Measurements from ENCODE around the gene CCDC144A.
A peak's percentile ranks its signal among the peaks of the same experiment; 100 is the strongest.

Gene CCDC144A

DNA sequence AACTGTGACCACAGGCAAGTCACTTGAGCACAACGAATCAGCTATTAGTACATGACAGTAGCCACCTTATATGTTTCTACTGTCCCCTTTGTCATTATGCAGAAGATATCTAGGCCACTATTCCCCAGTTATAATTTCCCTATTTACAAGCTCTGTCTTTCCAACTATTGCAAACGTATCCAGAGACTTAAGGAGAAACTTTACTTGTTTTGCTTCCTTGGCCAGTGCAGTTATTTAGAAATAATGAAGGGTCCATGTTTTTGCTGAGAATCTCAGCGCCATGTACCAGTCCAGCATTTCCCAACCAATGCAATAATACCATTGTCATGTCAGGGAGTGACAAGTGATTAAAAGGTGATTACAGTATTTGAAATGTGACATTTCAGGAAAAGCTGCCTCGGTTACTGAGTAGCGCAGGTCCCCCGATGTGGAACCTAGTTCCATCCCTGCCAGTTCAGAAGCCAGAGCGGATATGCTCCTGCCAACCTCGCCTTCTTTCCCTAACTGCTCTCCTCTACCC, 37.1 kb upstream of the CCDC144A start:
- no peaks in the 10 kb centered on the region for H3K36me3 ChIP-seq (ENCODE audit: insufficient read depth, low read length)
- H3K4me3 ChIP-seq (ENCODE audit: low read depth, low read length, poor library complexity, severe bottlenecking) = peak overlapping the region; percentile 76
- peak overlapping the region; percentile 77 for H3K9ac ChIP-seq (ENCODE audit: low read length)
- no peaks in the 10 kb centered on the region for H3K79me2 ChIP-seq (ENCODE audit: insufficient read depth, low read length)
- no peaks in the 10 kb centered on the region for H4K20me1 ChIP-seq (ENCODE audit: insufficient read depth, low read length)
- H2AFZ ChIP-seq (ENCODE audit: low read length) = no peak overlapping the region
- TF ChIP-seq EZH2 (IDR thresholded peaks at IDR 0.05; ENCODE audit: borderline replicate concordance, low read length) = no peak
- TF ChIP-seq, protein P1, sequence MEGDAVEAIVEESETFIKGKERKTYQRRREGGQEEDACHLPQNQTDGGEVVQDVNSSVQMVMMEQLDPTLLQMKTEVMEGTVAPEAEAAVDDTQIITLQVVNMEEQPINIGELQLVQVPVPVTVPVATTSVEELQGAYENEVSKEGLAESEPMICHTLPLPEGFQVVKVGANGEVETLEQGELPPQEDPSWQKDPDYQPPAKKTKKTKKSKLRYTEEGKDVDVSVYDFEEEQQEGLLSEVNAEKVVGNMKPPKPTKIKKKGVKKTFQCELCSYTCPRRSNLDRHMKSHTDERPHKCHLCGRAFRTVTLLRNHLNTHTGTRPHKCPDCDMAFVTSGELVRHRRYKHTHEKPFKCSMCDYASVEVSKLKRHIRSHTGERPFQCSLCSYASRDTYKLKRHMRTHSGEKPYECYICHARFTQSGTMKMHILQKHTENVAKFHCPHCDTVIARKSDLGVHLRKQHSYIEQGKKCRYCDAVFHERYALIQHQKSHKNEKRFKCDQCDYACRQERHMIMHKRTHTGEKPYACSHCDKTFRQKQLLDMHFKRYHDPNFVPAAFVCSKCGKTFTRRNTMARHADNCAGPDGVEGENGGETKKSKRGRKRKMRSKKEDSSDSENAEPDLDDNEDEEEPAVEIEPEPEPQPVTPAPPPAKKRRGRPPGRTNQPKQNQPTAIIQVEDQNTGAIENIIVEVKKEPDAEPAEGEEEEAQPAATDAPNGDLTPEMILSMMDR (IDR thresholded peaks at IDR 0.05; ENCODE audit: low read length) = no peak
- peak overlapping the region; percentile 78 for H3K4me2 ChIP-seq (ENCODE audit: low read length)
- H3K9me3 ChIP-seq (ENCODE audit: low read length) = peaks cover 2% of the 10 kb centered on the region; the same call in 1 of the 2 replicates
- no peaks in the 10 kb centered on the region for H3F3A ChIP-seq (ENCODE audit: insufficient read depth, low read length)
- no peak overlapping the region for H3K27ac ChIP-seq (ENCODE audit: low read depth, low read length, poor library complexity, severe bottlenecking)
- H3K27me3 ChIP-seq (ENCODE audit: insufficient read depth, low read length) = no peaks in the 10 kb centered on the region
- H3K4me1 ChIP-seq (ENCODE audit: insufficient read depth, low read length, severe bottlenecking) = peaks cover 5% of the 10 kb centered on the region
- H3K9me2 ChIP-seq (ENCODE audit: low read depth, low read length) = no peaks in the 10 kb centered on the region

DNA sequence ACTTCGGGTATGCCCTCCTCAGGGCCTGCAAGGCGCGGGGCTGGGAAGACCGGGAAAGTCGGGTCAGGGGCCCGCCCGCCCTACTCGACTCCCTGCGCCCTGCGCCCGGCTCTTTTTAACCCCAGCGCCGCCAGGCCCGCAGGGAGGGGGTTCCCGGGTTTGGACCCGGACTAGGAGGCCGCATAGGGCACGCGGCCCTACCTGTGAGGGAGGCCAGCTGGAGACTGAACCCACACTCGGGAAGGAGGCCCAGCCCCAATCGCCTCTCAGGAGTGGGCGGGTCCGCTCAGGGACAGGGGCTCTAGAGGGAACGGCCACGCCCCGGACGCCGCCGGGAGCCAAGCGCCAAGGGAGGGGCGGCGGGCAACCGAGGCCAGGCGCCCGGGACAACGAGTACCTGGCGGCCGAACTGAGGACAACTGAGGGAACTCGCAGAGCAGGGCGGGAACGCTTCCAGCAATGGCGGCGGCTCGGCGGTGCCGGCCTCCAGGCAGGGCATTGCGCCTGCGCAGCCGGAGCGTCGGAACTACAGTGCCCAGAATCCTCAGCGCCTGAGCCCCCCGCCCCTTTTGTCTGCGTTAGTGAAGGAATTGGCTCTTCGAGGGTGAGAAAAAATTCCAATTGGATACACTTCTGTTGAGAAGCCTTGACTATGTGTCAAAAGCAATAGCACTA, 36.5 kb upstream of the CCDC144A start, which contains the start of gene ZNF624:
ZNF624 (minus strand) TSS at position 484 of the 675 bp plus-strand sequence.
- no peaks in the 10 kb centered on the region for H3K79me2 ChIP-seq (ENCODE audit: insufficient read depth, low read length)
- H2AFZ ChIP-seq (ENCODE audit: low read length) = no peak within 1 kb of the TSS
- peak within 1 kb of the TSS; percentile 78 for H3K4me2 ChIP-seq (ENCODE audit: low read length)
- no peaks in the 10 kb centered on the region for H3F3A ChIP-seq (ENCODE audit: insufficient read depth, low read length)
- H3K4me3 ChIP-seq (ENCODE audit: low read depth, low read length, poor library complexity, severe bottlenecking) = peak within 1 kb of the TSS; percentile 76
- peaks cover 5% of the 10 kb centered on the region for H3K4me1 ChIP-seq (ENCODE audit: insufficient read depth, low read length, severe bottlenecking)
- peaks cover 2% of the 10 kb centered on the region; the same call in 1 of the 2 replicates for H3K9me3 ChIP-seq (ENCODE audit: low read length)
- peak within 1 kb of the TSS; percentile 77 for H3K9ac ChIP-seq (ENCODE audit: low read length)
- no peak for TF ChIP-seq EZH2 (IDR thresholded peaks at IDR 0.05; ENCODE audit: borderline replicate concordance, low read length)
- TF ChIP-seq, protein P1 (IDR thresholded peaks at IDR 0.05; ENCODE audit: low read length) = no peak
- no peaks in the 10 kb centered on the region for H3K36me3 ChIP-seq (ENCODE audit: insufficient read depth, low read length)
- no peaks in the 10 kb centered on the region for H4K20me1 ChIP-seq (ENCODE audit: insufficient read depth, low read length)
- no peaks in the 10 kb centered on the region for H3K9me2 ChIP-seq (ENCODE audit: low read depth, low read length)
- H3K27ac ChIP-seq (ENCODE audit: low read depth, low read length, poor library complexity, severe bottlenecking) = no peak within 1 kb of the TSS
- no peaks in the 10 kb centered on the region for H3K27me3 ChIP-seq (ENCODE audit: insufficient read depth, low read length)

DNA sequence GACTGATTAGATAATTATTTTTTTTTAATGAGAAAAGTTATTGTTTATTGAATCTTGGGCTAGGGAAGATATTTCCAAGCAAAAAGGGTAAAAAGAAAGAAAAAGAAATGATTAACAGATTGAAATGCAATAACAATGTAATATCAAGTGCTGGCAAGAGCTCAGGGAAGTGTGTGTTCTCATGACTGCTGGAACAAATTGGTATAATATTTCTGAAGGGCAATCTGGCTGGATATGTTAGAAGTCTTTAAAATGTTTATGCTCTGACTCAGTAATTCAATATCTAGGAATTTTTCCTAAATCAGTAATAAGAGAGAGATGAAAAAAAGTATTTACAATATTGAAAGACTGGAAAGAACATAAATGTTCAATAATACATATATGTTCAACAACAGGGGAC, 28.8 kb upstream of the CCDC144A start:
- Histone ChIP-seq H3K36me3 (ENCODE audit: insufficient read depth, low read length) (no peaks in the 10 kb centered on the region), H3K4me2 (ENCODE audit: low read length) (no peak overlapping the region), H3K4me3 (ENCODE audit: low read depth, low read length, poor library complexity, severe bottlenecking) (no peak overlapping the region), H3K27ac (ENCODE audit: low read depth, low read length, poor library complexity, severe bottlenecking) (no peak overlapping the region), H3K9me2 (ENCODE audit: low read depth, low read length) (no peaks in the 10 kb centered on the region), H3K4me1 (ENCODE audit: insufficient read depth, low read length, severe bottlenecking) (no peaks in the 10 kb centered on the region), H3K27me3 (ENCODE audit: insufficient read depth, low read length) (peaks cover 3% of the 10 kb centered on the region; the same call in 1 of the 2 replicates), H3K9me3 (ENCODE audit: low read length) (0 out of 2 replicates have a peak, but pooled peaks cover 3% of the 10 kb centered on the region), H2AFZ (ENCODE audit: low read length) (no peak overlapping the region), H3K79me2 (ENCODE audit: insufficient read depth, low read length) (no peaks in the 10 kb centered on the region), H4K20me1 (ENCODE audit: insufficient read depth, low read length) (no peaks in the 10 kb centered on the region), H3K9ac (ENCODE audit: low read length) (no peak overlapping the region), H3F3A (ENCODE audit: insufficient read depth, low read length) (no peaks in the 10 kb centered on the region)
- TF ChIP-seq EZH2 (IDR thresholded peaks at IDR 0.05; ENCODE audit: borderline replicate concordance, low read length) = no peak
- TF ChIP-seq, protein P1 (IDR thresholded peaks at IDR 0.05; ENCODE audit: low read length) = no peak
